Measurements from ENCODE around the gene CDC42BPG. TPM values are rescaled to one million over a fixed set of nuclear protein-coding genes. Genes with fewer than 3 reads are reported as not detected.
A peak's percentile ranks its signal among the peaks of the same experiment; 100 is the strongest.

The CDC42BPG gene
- total RNA-seq, 4 donors from 2014 or later, result 0.33 to 0.46 (median 0.39) TPM; not detected in 1

DNA sequence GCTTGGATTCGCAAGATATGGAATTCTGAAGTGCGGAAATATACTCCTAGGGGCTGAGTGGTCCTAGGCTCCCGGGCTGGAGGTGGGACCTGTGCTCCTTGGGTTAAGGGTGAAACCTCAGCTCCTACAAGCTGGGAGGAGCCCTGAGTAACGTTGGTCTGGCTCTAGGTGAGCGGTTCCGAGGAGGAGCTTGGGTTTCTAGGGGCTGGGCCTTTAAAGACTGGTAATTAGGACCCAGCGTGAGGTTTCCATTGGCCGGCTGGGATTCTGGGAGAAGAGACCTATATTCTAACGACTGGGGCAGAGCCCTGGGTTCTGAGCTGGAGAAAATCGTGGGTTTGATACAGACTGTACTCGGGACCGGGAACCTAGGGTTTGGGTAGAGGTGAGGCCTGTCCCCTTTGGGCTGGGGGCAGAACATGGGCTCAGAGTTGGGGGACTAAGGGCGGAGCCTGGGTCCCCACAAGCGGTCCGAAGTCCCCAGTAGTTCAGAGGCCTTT lies 40.6 kb downstream of the CDC42BPG start:
- Histone ChIP-seq H3K9me3 (no peaks in the 10 kb centered on the region), H3K4me1 (peaks cover 20 to 48% (median 40%) of the 10 kb centered on the region in 4 donors), H3K27me3 (no peaks in the 10 kb centered on the region), H3K4me3 (peak overlapping the region; percentile 73 to 84 (median 78)), H3K27ac (replicated peaks in 1 of 4) (peak overlapping the region; percentile 85 to 93 (median 88)), H3K36me3 (peaks cover 12 to 59% (median 48%) of the 10 kb centered on the region in 4 donors)
- DNase-seq (ENCODE audit: extremely low spot score), result no peak
- TF ChIP-seq POLR2A (IDR thresholded peaks at IDR 0.05; ENCODE audit: low read depth), result no peak
- no peak for TF ChIP-seq POLR2AphosphoS5 (IDR thresholded peaks at IDR 0.05)
- TF ChIP-seq, protein P1, sequence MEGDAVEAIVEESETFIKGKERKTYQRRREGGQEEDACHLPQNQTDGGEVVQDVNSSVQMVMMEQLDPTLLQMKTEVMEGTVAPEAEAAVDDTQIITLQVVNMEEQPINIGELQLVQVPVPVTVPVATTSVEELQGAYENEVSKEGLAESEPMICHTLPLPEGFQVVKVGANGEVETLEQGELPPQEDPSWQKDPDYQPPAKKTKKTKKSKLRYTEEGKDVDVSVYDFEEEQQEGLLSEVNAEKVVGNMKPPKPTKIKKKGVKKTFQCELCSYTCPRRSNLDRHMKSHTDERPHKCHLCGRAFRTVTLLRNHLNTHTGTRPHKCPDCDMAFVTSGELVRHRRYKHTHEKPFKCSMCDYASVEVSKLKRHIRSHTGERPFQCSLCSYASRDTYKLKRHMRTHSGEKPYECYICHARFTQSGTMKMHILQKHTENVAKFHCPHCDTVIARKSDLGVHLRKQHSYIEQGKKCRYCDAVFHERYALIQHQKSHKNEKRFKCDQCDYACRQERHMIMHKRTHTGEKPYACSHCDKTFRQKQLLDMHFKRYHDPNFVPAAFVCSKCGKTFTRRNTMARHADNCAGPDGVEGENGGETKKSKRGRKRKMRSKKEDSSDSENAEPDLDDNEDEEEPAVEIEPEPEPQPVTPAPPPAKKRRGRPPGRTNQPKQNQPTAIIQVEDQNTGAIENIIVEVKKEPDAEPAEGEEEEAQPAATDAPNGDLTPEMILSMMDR (IDR thresholded peaks at IDR 0.05), result no peak
- TF ChIP-seq EP300 (IDR thresholded peaks at IDR 0.05), result no peak
- WGBS, result 43% methylated on average over 12 of the region's 15 CpGs
- intact Hi-C loops (cut with DNase I), result loop anchor here (2.0 kb wide), 1 partner anchor 59 kb away; the partner anchor contains the start of gene RASGRP2

- Histone ChIP-seq H3K27ac (replicated peaks in 1 of 4) (peak within 1 kb of the TSS; percentile 85 to 93 (median 88)), H3K36me3 (peaks cover 12 to 65% (median 54%) of the 10 kb centered on the region in 4 donors), H3K27me3 (no peaks in the 10 kb centered on the region), H3K9me3 (no peaks in the 10 kb centered on the region), H3K4me3 (peak within 1 kb of the TSS; percentile 73 to 84 (median 78)), H3K4me1 (peaks cover 20 to 42% (median 34%) of the 10 kb centered on the region in 4 donors)
- TF ChIP-seq, protein P1 (IDR thresholded peaks at IDR 0.05), result peak in 2 of 3 experiments; percentile 4 to 26
- no peak for TF ChIP-seq EP300 (IDR thresholded peaks at IDR 0.05)
- no peak for TF ChIP-seq POLR2A (IDR thresholded peaks at IDR 0.05; ENCODE audit: low read depth)
- TF ChIP-seq POLR2AphosphoS5 (IDR thresholded peaks at IDR 0.05), result peak; percentile 53 to 75
- 0% methylated on average over 16 of the region's 58 CpGs for WGBS
- peak; percentile 97 for DNase-seq (ENCODE audit: extremely low spot score)
- intact Hi-C loops (cut with DNase I), result loop anchor here (2.0 kb wide), 1 partner anchor 59 kb away; the partner anchor contains the start of gene RASGRP2
These were observed 41.2 kb downstream of the CDC42BPG start, which contains the start of gene MAP4K2 for GRCh38 chr11:64803158-64803845. Gene MAP4K2 (minus strand): TSS chr11:64803214. CDS start chr11:64803149, 65 bp downstream.

DNA sequence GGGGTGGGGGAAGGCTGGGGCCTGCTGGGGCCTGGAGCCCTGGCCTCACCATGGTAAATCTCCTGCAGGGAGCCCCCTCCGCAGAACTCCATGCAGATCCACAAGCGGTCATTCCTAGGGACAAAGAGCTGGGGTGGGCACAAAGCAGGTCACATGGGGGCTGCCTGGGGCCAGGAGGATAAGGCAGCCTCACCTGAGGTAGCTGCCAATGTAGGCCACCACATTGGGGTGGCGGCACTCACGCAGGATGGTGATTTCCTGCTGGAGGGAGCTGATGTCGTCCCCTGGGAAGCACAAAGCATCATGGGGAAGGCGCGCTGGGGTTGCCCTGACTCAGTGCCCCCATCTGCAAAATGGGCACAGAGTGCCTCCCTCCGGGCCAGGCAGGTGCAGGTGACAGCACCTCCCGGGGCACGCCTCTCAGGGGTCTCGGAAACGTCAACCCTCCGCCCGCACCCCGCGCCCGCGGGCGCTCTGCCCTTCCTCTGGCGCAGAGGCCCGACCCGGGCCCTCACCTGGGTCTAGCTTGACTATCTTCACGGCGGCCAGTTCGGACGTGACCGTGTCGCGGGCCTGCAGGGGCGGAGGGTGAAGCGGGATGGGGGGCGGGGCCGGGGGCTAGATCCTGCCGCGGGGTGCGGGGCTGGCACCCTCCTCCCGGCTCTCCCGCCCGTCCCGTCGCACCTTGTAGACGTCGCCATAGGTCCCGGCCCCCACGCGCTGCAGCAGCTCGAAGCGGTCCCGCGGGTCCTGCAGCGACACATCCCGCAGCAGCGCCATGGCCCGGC lies 41.9 kb downstream of the CDC42BPG start:
- H3K9me3 ChIP-seq, result no peaks in the 10 kb centered on the region
- TF ChIP-seq EP300 (IDR thresholded peaks at IDR 0.05) (no peak), POLR2AphosphoS5 (IDR thresholded peaks at IDR 0.05) (no peak), POLR2A (IDR thresholded peaks at IDR 0.05; ENCODE audit: low read depth) (no peak)
- TF ChIP-seq, protein P1 (IDR thresholded peaks at IDR 0.05), result no peak
- H3K36me3 ChIP-seq, result peaks cover 12 to 67% (median 55%) of the 10 kb centered on the region in 4 donors
- H3K27ac ChIP-seq (replicated peaks in 1 of 4), result peak overlapping the region; percentile 85 to 93 (median 88)
- peaks cover 20 to 38% (median 32%) of the 10 kb centered on the region in 4 donors for H3K4me1 ChIP-seq
- no peaks in the 10 kb centered on the region for H3K27me3 ChIP-seq
- 55% methylated on average over 4 of the region's 54 CpGs for WGBS
- intact Hi-C loops (cut with DNase I), result loop anchor here (2.0 kb wide), 1 partner anchor 58 kb away; the partner anchor contains the start of gene RASGRP2
- peak overlapping the region; percentile 73 to 84 (median 78) for H3K4me3 ChIP-seq
- DNase-seq (ENCODE audit: extremely low spot score), result no peak

DNA sequence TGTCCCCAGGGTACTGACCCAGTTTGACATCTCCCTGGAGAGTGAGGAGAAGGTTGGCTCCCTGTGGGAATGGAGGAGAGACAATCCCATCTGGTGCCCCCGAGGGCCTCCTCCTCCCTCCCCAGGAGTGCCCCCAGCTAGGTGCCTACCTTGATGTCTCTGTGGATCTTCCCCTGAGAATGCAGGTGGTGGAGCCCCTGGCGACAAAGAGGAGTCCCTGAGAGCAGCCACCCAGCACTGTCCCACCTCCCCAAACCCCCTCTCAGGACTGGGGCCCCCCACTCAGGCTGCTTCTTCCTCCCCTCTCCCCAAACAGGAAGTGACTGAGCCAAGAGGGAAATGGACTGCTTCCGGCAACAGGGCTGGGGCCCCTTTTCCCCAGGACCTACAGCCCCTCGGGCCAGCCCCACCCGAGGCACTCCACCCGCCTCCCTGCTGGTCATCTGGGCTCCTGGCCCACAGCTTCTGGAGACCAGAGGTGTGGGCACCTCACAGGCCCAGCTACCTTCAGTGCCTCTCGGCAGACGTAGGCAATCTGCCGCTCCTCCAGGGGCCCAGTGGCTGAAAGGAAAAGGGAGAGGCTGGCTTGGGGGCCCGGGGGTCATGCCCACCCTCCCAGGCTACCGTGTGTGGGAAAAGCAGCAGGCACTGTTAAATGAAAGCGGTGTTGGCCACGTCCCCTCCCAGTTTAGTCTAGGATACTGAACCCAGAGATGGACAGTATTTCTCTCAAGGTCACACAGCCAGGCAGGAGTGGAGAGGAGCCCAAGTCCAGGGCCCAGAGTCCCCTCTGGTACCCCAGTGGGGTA lies 42.7 kb downstream of the CDC42BPG start:
- H3K27ac ChIP-seq (replicated peaks in 1 of 4), result peak overlapping the region; percentile 85 to 93 (median 88)
- intact Hi-C loops (cut with DNase I), result loop anchor here (2.0 kb wide), 1 partner anchor 57 kb away; the partner anchor contains the start of gene RASGRP2
- no peaks in the 10 kb centered on the region for H3K9me3 ChIP-seq
- H3K4me3 ChIP-seq, result peak overlapping the region; percentile 73 to 84 (median 78)
- WGBS, result 60% methylated on average over 11 of the region's 13 CpGs
- H3K4me1 ChIP-seq, result peaks cover 20 to 38% (median 29%) of the 10 kb centered on the region in 4 donors
- DNase-seq (ENCODE audit: extremely low spot score), result no peak
- peaks cover 16 to 67% (median 54%) of the 10 kb centered on the region in 4 donors for H3K36me3 ChIP-seq
- TF ChIP-seq POLR2AphosphoS5 (IDR thresholded peaks at IDR 0.05) (no peak), EP300 (IDR thresholded peaks at IDR 0.05) (no peak), POLR2A (IDR thresholded peaks at IDR 0.05; ENCODE audit: low read depth) (no peak)
- TF ChIP-seq, protein P1 (IDR thresholded peaks at IDR 0.05), result no peak
- H3K27me3 ChIP-seq, result no peaks in the 10 kb centered on the region

All from esophagus muscularis mucosa (tissue), 4 donors.